Measurements from ENCODE around the gene NCOA3.

DNA sequence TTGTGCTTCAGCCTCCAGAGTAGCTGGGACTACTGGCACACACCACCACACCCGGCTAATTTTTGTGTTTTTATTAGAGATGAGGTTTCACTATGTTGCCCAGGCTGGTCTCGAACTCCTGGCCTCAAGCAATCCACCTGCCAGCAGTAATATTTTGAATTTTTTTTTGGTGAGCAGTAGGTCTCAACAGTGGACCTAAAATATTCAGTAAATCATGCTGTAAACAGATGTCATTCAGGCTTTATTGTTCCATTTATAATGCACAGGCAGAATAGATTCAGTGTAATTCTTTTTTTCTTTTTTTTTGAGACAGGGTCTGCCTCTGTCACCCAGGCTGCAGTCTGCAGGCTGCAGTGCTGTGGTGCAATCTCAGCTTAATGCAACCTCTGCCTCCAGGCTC, 69.7 kb downstream of the NCOA3 start:
- TF ChIP-seq POLR2A (IDR thresholded peaks at IDR 0.05), result no peak
- TF ChIP-seq, protein P1, sequence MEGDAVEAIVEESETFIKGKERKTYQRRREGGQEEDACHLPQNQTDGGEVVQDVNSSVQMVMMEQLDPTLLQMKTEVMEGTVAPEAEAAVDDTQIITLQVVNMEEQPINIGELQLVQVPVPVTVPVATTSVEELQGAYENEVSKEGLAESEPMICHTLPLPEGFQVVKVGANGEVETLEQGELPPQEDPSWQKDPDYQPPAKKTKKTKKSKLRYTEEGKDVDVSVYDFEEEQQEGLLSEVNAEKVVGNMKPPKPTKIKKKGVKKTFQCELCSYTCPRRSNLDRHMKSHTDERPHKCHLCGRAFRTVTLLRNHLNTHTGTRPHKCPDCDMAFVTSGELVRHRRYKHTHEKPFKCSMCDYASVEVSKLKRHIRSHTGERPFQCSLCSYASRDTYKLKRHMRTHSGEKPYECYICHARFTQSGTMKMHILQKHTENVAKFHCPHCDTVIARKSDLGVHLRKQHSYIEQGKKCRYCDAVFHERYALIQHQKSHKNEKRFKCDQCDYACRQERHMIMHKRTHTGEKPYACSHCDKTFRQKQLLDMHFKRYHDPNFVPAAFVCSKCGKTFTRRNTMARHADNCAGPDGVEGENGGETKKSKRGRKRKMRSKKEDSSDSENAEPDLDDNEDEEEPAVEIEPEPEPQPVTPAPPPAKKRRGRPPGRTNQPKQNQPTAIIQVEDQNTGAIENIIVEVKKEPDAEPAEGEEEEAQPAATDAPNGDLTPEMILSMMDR (IDR thresholded peaks at IDR 0.05), result no peak

Data from esophagus squamous epithelium (tissue), 4 donors.